Stomach smooth muscle (tissue), 2 donors: Measurements from ENCODE around the gene FAM53A.
"Not testable (repeated sequence)": the region's sequence is repeated elsewhere in the genome, so short reads cannot be mapped to it uniquely, and the experiment has no call there.

Experiments
- H3K27ac ChIP-seq: one replicate; pipeline ENCODE4 v1.7.0; 2013; ENCODE audit warnings: mild to moderate bottlenecking, low read length, inconsistent platforms
- H3K27me3 ChIP-seq, 2 donors: one replicate each; pipeline ENCODE4 v1.7.0; 2013; ENCODE audit warnings: low read length in 2 of 2; ENCODE audit not compliant: insufficient read depth in 2 of 2, control insufficient read depth in 1 of 2
- H3K36me3 ChIP-seq, 2 donors: one replicate each; pipeline ENCODE4 v1.7.0; 2013; ENCODE audit warnings: low read length in 2 of 2; ENCODE audit not compliant: control insufficient read depth in 2 of 2, insufficient read depth in 2 of 2
- H3K4me1 ChIP-seq: one replicate; pipeline ENCODE4 v1.7.0; 2013; ENCODE audit warnings: low read length; ENCODE audit not compliant: control insufficient read depth, insufficient read depth
- H3K4me3 ChIP-seq, 2 donors: one replicate each; pipeline ENCODE4 v1.7.0; 2013; ENCODE audit warnings: low read length in 2 of 2
- H3K9ac ChIP-seq, 2 donors: one replicate each; pipeline ENCODE4 v1.7.0; 2013; ENCODE audit warnings: low read length in 2 of 2, mild to moderate bottlenecking in 1 of 2
- H3K9me3 ChIP-seq, 2 donors: one replicate each; pipeline ENCODE4 v1.7.0; 2013; ENCODE audit warnings: low read length in 2 of 2; ENCODE audit not compliant: control insufficient read depth in 2 of 2
- donor health status: healthy.
- donor health status: Pancreatic carcinoma.

FAM53A gene

GRCh38 chr4:1608196-1608820 lies 75.8 kb downstream of the FAM53A start:
- no peak overlapping the region for H3K27ac ChIP-seq
- peaks cover 2 to 5% of the 10 kb centered on the region in 2 donors for H3K27me3 ChIP-seq
- H3K36me3 ChIP-seq: no peaks in the 10 kb centered on the region
- no peak overlapping the region for H3K9ac ChIP-seq
- no peaks in the 10 kb centered on the region for H3K4me1 ChIP-seq
- H3K9me3 ChIP-seq: no peaks in the 10 kb centered on the region
- H3K4me3 ChIP-seq: no peak overlapping the region

- not testable (repeated sequence) for H3K36me3 ChIP-seq, H3K9me3 ChIP-seq, H3K4me3 ChIP-seq, H3K27me3 ChIP-seq, H3K4me1 ChIP-seq, H3K27ac ChIP-seq, H3K9ac ChIP-seq
Observed at GRCh38 chr4:1607436-1608195, 76.5 kb downstream of the FAM53A start.

GRCh38 chr4:1604706-1605205 lies 79.4 kb downstream of the FAM53A start:
- Histone ChIP-seq H3K4me1 (no peaks in the 10 kb centered on the region), H3K9me3 (no peaks in the 10 kb centered on the region), H3K4me3 (no peak overlapping the region), H3K36me3 (no peaks in the 10 kb centered on the region), H3K27me3 (peaks cover 2 to 10% of the 10 kb centered on the region in 2 donors), H3K9ac (no peak overlapping the region), H3K27ac (no peak overlapping the region)

GRCh38 chr4:1604181-1604705 lies 79.9 kb downstream of the FAM53A start:
- H3K4me3 ChIP-seq: no peak overlapping the region
- H3K9me3 ChIP-seq: no peaks in the 10 kb centered on the region
- H3K36me3 ChIP-seq: no peaks in the 10 kb centered on the region
- H3K27ac ChIP-seq: no peak overlapping the region
- no peak overlapping the region for H3K9ac ChIP-seq
- H3K4me1 ChIP-seq: no peaks in the 10 kb centered on the region
- H3K27me3 ChIP-seq: peaks cover 2 to 10% of the 10 kb centered on the region in 2 donors

GRCh38 chr4:1603413-1604135 lies 80.5 kb downstream of the FAM53A start:
- H3K27ac ChIP-seq: no peak overlapping the region
- H3K4me1 ChIP-seq: no peaks in the 10 kb centered on the region
- H3K9ac ChIP-seq: no peak overlapping the region

GRCh38 chr4:1602655-1603412 lies 81.3 kb downstream of the FAM53A start:
- Histone ChIP-seq H3K4me3 (no peak overlapping the region), H3K27ac (no peak overlapping the region), H3K36me3 (no peaks in the 10 kb centered on the region), H3K9me3 (no peaks in the 10 kb centered on the region), H3K4me1 (no peaks in the 10 kb centered on the region), H3K27me3 (peaks cover 2 to 5% of the 10 kb centered on the region in 2 donors), H3K9ac (no peak overlapping the region)

More at GRCh38 chr4:1603413-1604135, 80.5 kb downstream of the FAM53A start:
- Histone ChIP-seq H3K9me3 (no peaks in the 10 kb centered on the region), H3K4me3 (no peak overlapping the region), H3K36me3 (no peaks in the 10 kb centered on the region), H3K27me3 (peaks cover 2 to 6% of the 10 kb centered on the region in 2 donors)

- no peak overlapping the region for H3K27ac ChIP-seq
Observed at GRCh38 chr4:1601852-1602654, 82.1 kb downstream of the FAM53A start.

GRCh38 chr4:1601533-1601835 lies 82.6 kb downstream of the FAM53A start:
- Histone ChIP-seq H3K27ac (no peak overlapping the region), H3K36me3 (no peaks in the 10 kb centered on the region), H3K27me3 (peaks cover 2 to 5% of the 10 kb centered on the region in 2 donors)

More at GRCh38 chr4:1601852-1602654, 82.1 kb downstream of the FAM53A start:
- H3K36me3 ChIP-seq: no peaks in the 10 kb centered on the region
- peaks cover 2 to 5% of the 10 kb centered on the region in 2 donors for H3K27me3 ChIP-seq
- H3K9ac ChIP-seq: no peak overlapping the region
- no peaks in the 10 kb centered on the region for H3K4me1 ChIP-seq
- no peak overlapping the region for H3K4me3 ChIP-seq
- no peaks in the 10 kb centered on the region for H3K9me3 ChIP-seq

GRCh38 chr4:1600811-1601532 lies 83.1 kb downstream of the FAM53A start:
- H3K27ac ChIP-seq: no peak overlapping the region
- peaks cover 4 to 5% of the 10 kb centered on the region in 2 donors for H3K27me3 ChIP-seq
- no peaks in the 10 kb centered on the region for H3K9me3 ChIP-seq
- H3K36me3 ChIP-seq: no peaks in the 10 kb centered on the region
- no peak overlapping the region for H3K9ac ChIP-seq
- H3K4me3 ChIP-seq: no peak overlapping the region
- H3K4me1 ChIP-seq: no peaks in the 10 kb centered on the region

More at GRCh38 chr4:1601533-1601835, 82.6 kb downstream of the FAM53A start:
- Histone ChIP-seq H3K4me3 (no peak overlapping the region), H3K9me3 (no peaks in the 10 kb centered on the region), H3K4me1 (no peaks in the 10 kb centered on the region), H3K9ac (no peak overlapping the region)
